ENCODE data around the gene FBXO45. TPM values are rescaled to one million over a fixed set of nuclear protein-coding genes. Genes with fewer than 3 reads are reported as not detected.
A peak's percentile ranks its signal among the peaks of the same experiment; 100 is the strongest.
"Not testable (repeated sequence)": the region's sequence is repeated elsewhere in the genome, so short reads cannot be mapped to it uniquely, and the experiment has no call there.

The FBXO45 gene
- total and polyA plus RNA-seq, 2 donors (not counting 1 experiment from before 2014, with no cell fraction given), result 0.98 to 4.7 TPM

- no peak overlapping the region for H3K4me3 ChIP-seq (ENCODE audit: control extremely low read depth in 1 of 5, extremely low read depth in 1 of 5, insufficient read depth in 1 of 5, low read depth in 2 of 5, low read length in 4 of 5)
- DNase-seq (no peak), ATAC-seq (ENCODE audit: low read depth) (no peak)
- no peak overlapping the region for H3K4me2 ChIP-seq (replicated peaks; ENCODE audit: low read depth, low read length, poor library complexity, severe bottlenecking)
- no peak overlapping the region for H2AFZ ChIP-seq (ENCODE audit: insufficient read depth, low read depth, low read length, poor library complexity, severe bottlenecking)
- ChIA-PET POLR2A (no interaction called here), CTCF (interaction anchor here (0.7 to 4.1 kb wide), 3 partner anchors 27 to 108 kb away, joined by 3 to 34 read pairs (median 5); no protein-coding TSS in a partner anchor)
- WGBS (ENCODE audit: insufficient coverage), result 81% methylated on average over 16 of the region's 20 CpGs
- H3K9ac ChIP-seq (ENCODE audit: low read length), result no peak overlapping the region
- intact Hi-C loops (cut with micrococcal nuclease), result loop anchor here (10.0 kb wide), 1 partner anchor 732 kb away; the partner anchor contains the start of gene TNK2
- peaks cover 30% of the 10 kb centered on the region for H3K79me2 ChIP-seq (ENCODE audit: control insufficient read depth, insufficient read depth, low read length)
- H3K27ac ChIP-seq (ENCODE audit: low read length in 2 of 2), result no peak overlapping the region
- no peaks in the 10 kb centered on the region for H4K20me1 ChIP-seq (ENCODE audit: control insufficient read depth, insufficient read depth, low read length, poor library complexity, severe bottlenecking)
- H3K9me3 ChIP-seq (ENCODE audit: control extremely low read depth in 1 of 3, control insufficient read depth in 2 of 3, insufficient read depth in 1 of 3, low read length in 2 of 3), result no peaks in the 10 kb centered on the region
- no peaks in the 10 kb centered on the region for H3K36me3 ChIP-seq (replicated peaks in 1 of 2; ENCODE audit: control extremely low read depth in 1 of 2, control insufficient read depth in 1 of 2, extremely low read depth in 1 of 2, insufficient read depth in 2 of 2, low read length in 1 of 2)
- no peaks in the 10 kb centered on the region for H3K9me3 Mint-ChIP-seq (ENCODE audit: insufficient read depth)
- H3K27ac Mint-ChIP-seq, result peak overlapping the region; percentile 37
- no peak for TF ChIP-seq CTCF (IDR thresholded peaks at IDR 0.05)
- no peak for TF ChIP-seq EZH2 (IDR thresholded peaks at IDR 0.05; ENCODE audit: borderline replicate concordance, insufficient read depth, low read depth, low read length, poor library complexity, severe bottlenecking)
- no peaks in the 10 kb centered on the region for H3K27me3 Mint-ChIP-seq
- H3K4me1 ChIP-seq (ENCODE audit: control insufficient read depth in 2 of 2, insufficient read depth in 2 of 2, low read length in 2 of 2), result peaks cover 50 to 67% of the 10 kb centered on the region in 2 donors
- H3K27me3 ChIP-seq (replicated peaks in 1 of 4; ENCODE audit: control extremely low read depth in 1 of 4, control insufficient read depth in 3 of 4, insufficient read depth in 4 of 4, low read length in 3 of 4), result no peaks in the 10 kb centered on the region
- no peak overlapping the region for H3K4me3 Mint-ChIP-seq
- H3K4me1 Mint-ChIP-seq, result peaks cover 71% of the 10 kb centered on the region
Observed at GRCh38 chr3:196636369-196637349, 68.2 kb downstream of the FBXO45 start.

- H4K20me1 ChIP-seq (ENCODE audit: control insufficient read depth, insufficient read depth, low read length, poor library complexity, severe bottlenecking); H3K36me3 ChIP-seq (replicated peaks in 1 of 2; ENCODE audit: control extremely low read depth in 1 of 2, control insufficient read depth in 1 of 2, extremely low read depth in 1 of 2, insufficient read depth in 2 of 2, low read length in 1 of 2); H2AFZ ChIP-seq (ENCODE audit: insufficient read depth, low read depth, low read length, poor library complexity, severe bottlenecking); ATAC-seq (ENCODE audit: low read depth); H3K27ac ChIP-seq (ENCODE audit: low read length in 2 of 2); H3K4me2 ChIP-seq (replicated peaks; ENCODE audit: low read depth, low read length, poor library complexity, severe bottlenecking); H3K4me3 ChIP-seq (ENCODE audit: control extremely low read depth in 1 of 5, extremely low read depth in 1 of 5, insufficient read depth in 1 of 5, low read depth in 2 of 5, low read length in 4 of 5); H3K9me3 Mint-ChIP-seq (ENCODE audit: insufficient read depth); H3K9me3 ChIP-seq (ENCODE audit: control extremely low read depth in 1 of 3, control insufficient read depth in 2 of 3, insufficient read depth in 1 of 3, low read length in 2 of 3); H3K27me3 ChIP-seq (replicated peaks in 1 of 4; ENCODE audit: control extremely low read depth in 1 of 4, control insufficient read depth in 3 of 4, insufficient read depth in 4 of 4, low read length in 3 of 4); H3K9ac ChIP-seq (ENCODE audit: low read length); DNase-seq; H3K27me3 Mint-ChIP-seq: not testable (repeated sequence)
- WGBS (ENCODE audit: insufficient coverage), result 100% methylated on average over 2 of the region's 4 CpGs
- peaks cover 74% of the 10 kb centered on the region for H3K4me1 Mint-ChIP-seq
- ChIA-PET POLR2A (interaction anchor here (1.7 kb wide), 1 partner anchor 9 kb away, joined by 6 read pairs; no protein-coding TSS in a partner anchor), CTCF (interaction anchor here (0.7 to 4.1 kb wide), 2 partner anchors 29 to 98 kb away, joined by 5 to 34 read pairs; no protein-coding TSS in a partner anchor)
- Histone ChIP-seq H3K4me1 (ENCODE audit: control insufficient read depth in 2 of 2, insufficient read depth in 2 of 2, low read length in 2 of 2) (peaks cover 59 to 71% of the 10 kb centered on the region in 2 donors), H3K79me2 (ENCODE audit: control insufficient read depth, insufficient read depth, low read length) (peaks cover 43% of the 10 kb centered on the region)
- H3K27ac Mint-ChIP-seq, result peak overlapping the region; percentile 87
- H3K4me3 Mint-ChIP-seq, result peak overlapping the region; percentile 69
- intact Hi-C loops (cut with micrococcal nuclease), result loop anchor here (10.0 kb wide), 1 partner anchor 733 kb away; the partner anchor contains the start of gene TNK2
Observed at GRCh38 chr3:196637941-196638340, 69.5 kb downstream of the FBXO45 start.

Small RNAs within 50 kb of the gene (small RNA-seq; reads per million reads assigned to genes)
- gene RPS29P3 (ENCODE audit: insufficient read length, low read depth, low replicate concordance), result not detected

Other genes with a start within 250 kb of the FBXO45 start
- gene TM4SF19, start 230.3 kb upstream of the FBXO45 start, total RNA-seq, result not detected in 2 replicates
- not detected in 2 replicates for gene TM4SF19, start 230.3 kb upstream of the FBXO45 start, polyA plus RNA-seq
- gene UBXN7, start 136.2 kb upstream of the FBXO45 start, total RNA-seq, result 107 and 114 TPM in 2 replicates
- 7.4 and 13.8 TPM in 2 replicates for gene UBXN7, start 136.2 kb upstream of the FBXO45 start, polyA plus RNA-seq
- gene RNF168, start 64.9 kb upstream of the FBXO45 start, total RNA-seq, result 42.4 and 42.7 TPM in 2 replicates
- gene RNF168, start 64.9 kb upstream of the FBXO45 start, polyA plus RNA-seq, result 3.4 and 3.6 TPM in 2 replicates
- not detected in 2 replicates for gene SMCO1, start 53.3 kb upstream of the FBXO45 start, total RNA-seq
- not detected in 2 replicates for gene SMCO1, start 53.3 kb upstream of the FBXO45 start, polyA plus RNA-seq
- gene WDR53, start 106 bp upstream of the FBXO45 start, total RNA-seq, result 18.2 and 21.0 TPM in 2 replicates
- gene WDR53, start 106 bp upstream of the FBXO45 start, polyA plus RNA-seq, result 8.2 and 8.4 TPM in 2 replicates
- gene NRROS, start 71.0 kb downstream of the FBXO45 start, total RNA-seq, result 85.9 and 87.9 TPM in 2 replicates
- 40.1 and 50.3 TPM in 2 replicates for gene NRROS, start 71.0 kb downstream of the FBXO45 start, polyA plus RNA-seq
- gene CEP19, start 143.6 kb downstream of the FBXO45 start, total RNA-seq, result 4.6 and 5.0 TPM in 2 replicates
- gene CEP19, start 143.6 kb downstream of the FBXO45 start, polyA plus RNA-seq, result 0.45 and 1.8 TPM in 2 replicates
- gene PIGX, start 143.7 kb downstream of the FBXO45 start, total RNA-seq, result 18.9 and 21.5 TPM in 2 replicates
- gene PIGX, start 143.7 kb downstream of the FBXO45 start, polyA plus RNA-seq, result 4.9 and 9.6 TPM in 2 replicates
- 81.7 and 97.7 TPM in 2 replicates for gene PAK2, start 171.2 kb downstream of the FBXO45 start, total RNA-seq
- 16.4 and 18.1 TPM in 2 replicates for gene PAK2, start 171.2 kb downstream of the FBXO45 start, polyA plus RNA-seq